ENCODE measurements around the gene SIX2.

SIX2 gene

GRCh38 chr2:45009303-45009927, at the start of gene SIX2:
SIX2 (minus strand) TSS chr2:45009452; CDS start chr2:45009110, 342 bp downstream.
- TF ChIP-seq CTCF (conservative IDR thresholded peaks at IDR 0.05; ENCODE audit: low read depth) = no peak
- DNase-seq (ENCODE audit: low spot score) = peak; percentile 99
- H3K27ac ChIP-seq = peak within 1 kb of the TSS; percentile 95
- ChIA-PET POLR2A (ENCODE audit: low non-redundant PET) (no interaction called here), CTCF (interaction anchor here (0.7 kb wide), 1 partner anchor 260 kb away, joined by 3 read pairs; no protein-coding TSS in a partner anchor)

GRCh38 chr2:45055162-45055605, 45.9 kb upstream of the SIX2 start:
- TF ChIP-seq CTCF (conservative IDR thresholded peaks at IDR 0.05; ENCODE audit: low read depth) = no peak
- CTCF ChIA-PET = no interaction called here
- H3K27ac ChIP-seq = no peak overlapping the region
- POLR2A ChIA-PET (ENCODE audit: low non-redundant PET) = no interaction called here
- DNase-seq (ENCODE audit: low spot score) = no peak

- ChIA-PET CTCF (no interaction called here), POLR2A (ENCODE audit: low non-redundant PET) (no interaction called here)
- TF ChIP-seq CTCF (conservative IDR thresholded peaks at IDR 0.05; ENCODE audit: low read depth) = no peak
- H3K27ac ChIP-seq = no peak overlapping the region
- DNase-seq (ENCODE audit: low spot score) = no peak
These were observed 44.7 kb upstream of the SIX2 start for GRCh38 chr2:45053966-45054365.

GRCh38 chr2:45052388-45052928, 43.2 kb upstream of the SIX2 start:
- CTCF ChIA-PET = no interaction called here
- no peak for DNase-seq (ENCODE audit: low spot score)
- no peak for TF ChIP-seq CTCF (conservative IDR thresholded peaks at IDR 0.05; ENCODE audit: low read depth)
- POLR2A ChIA-PET (ENCODE audit: low non-redundant PET) = no interaction called here
- H3K27ac ChIP-seq = no peak overlapping the region

- TF ChIP-seq CTCF (conservative IDR thresholded peaks at IDR 0.05; ENCODE audit: low read depth) = no peak
- no peak overlapping the region for H3K27ac ChIP-seq
- DNase-seq (ENCODE audit: low spot score) = no peak
- POLR2A ChIA-PET (ENCODE audit: low non-redundant PET) = no interaction called here
- CTCF ChIA-PET = no interaction called here
These were observed 40.5 kb upstream of the SIX2 start for GRCh38 chr2:45049569-45050336.

- POLR2A ChIA-PET (ENCODE audit: low non-redundant PET) = no interaction called here
- CTCF ChIA-PET = interaction anchor here (0.7 kb wide), 1 partner anchor 474 kb away, joined by 3 read pairs; no protein-coding TSS in a partner anchor
- DNase-seq (ENCODE audit: low spot score) = no peak
- H3K27ac ChIP-seq = no peak overlapping the region
- no peak for TF ChIP-seq CTCF (conservative IDR thresholded peaks at IDR 0.05; ENCODE audit: low read depth)
These were observed 38.0 kb upstream of the SIX2 start for GRCh38 chr2:45047301-45047700.

Measured in RWPE1 (cell line).